Placental epithelial cell (primary cell): ENCODE measurements around the gene HMGN2. TPM values are rescaled to one million over a fixed set of nuclear protein-coding genes. Genes with fewer than 3 reads are reported as not detected.

ENCODE experiments used
- total RNA-seq: library from RNA; depleted of rRNA; stranded (reverse); fragments of >200 nt; gene quantifications from 2 replicates; pipeline ENCODE4 v1.2.3, GENCODE V29; 2012

HMGN2 gene
- total RNA-seq, result 222 and 231 TPM in 2 replicates

DNA sequence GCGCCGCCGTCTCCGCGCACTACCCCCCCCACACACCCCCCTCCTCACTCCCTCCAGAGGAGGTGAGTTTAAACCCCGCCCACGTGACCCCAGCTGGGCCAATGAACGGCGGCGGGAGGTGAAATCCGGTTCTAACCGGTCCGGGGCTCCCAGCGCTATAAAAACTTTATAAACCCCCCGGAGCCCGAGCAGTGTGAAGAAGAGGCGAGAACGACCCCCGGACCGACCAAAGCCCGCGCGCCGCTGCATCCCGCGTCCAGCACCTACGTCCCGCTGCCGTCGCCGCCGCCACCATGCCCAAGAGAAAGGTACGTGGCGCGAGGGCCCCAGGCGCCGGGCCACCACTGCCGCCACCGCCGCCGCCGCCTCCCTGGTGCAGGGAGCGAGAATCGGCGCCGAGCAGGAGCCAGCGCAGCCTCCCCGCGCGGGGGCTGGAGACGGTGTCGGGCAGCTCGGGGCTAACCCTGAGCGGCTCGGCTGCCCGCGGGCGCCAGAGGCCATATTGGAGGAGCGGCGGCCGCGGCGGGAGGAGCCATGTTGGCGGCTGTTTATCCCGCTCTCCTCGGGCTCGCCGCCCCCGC, at the start of gene HMGN2:
HMGN2 (plus strand) TSS at position 121 of the 581 bp plus-strand sequence; CDS start at position 294, 173 bp downstream.

GRCh38 chr1:26431979-26432695, 40.1 kb upstream of the HMGN2 start, which contains the start of gene DHDDS:
Gene DHDDS (plus strand): TSS chr1:26432321. CDS start chr1:26432946, 625 bp downstream.

Other genes starting within 250 kb of the HMGN2 start
- gene CEP85, start 238.2 kb upstream of the HMGN2 start, total RNA-seq, result 9.1 and 15.3 TPM in 2 replicates
- gene SH3BGRL3, start 192.4 kb upstream of the HMGN2 start, total RNA-seq, result 19.6 and 37.8 TPM in 2 replicates
- gene UBXN11, start 165.8 kb upstream of the HMGN2 start, total RNA-seq, result 7.5 and 9.8 TPM in 2 replicates
- gene CD52, start 154.5 kb upstream of the HMGN2 start, total RNA-seq, result not detected in 2 replicates
- 14.5 and 27.8 TPM in 2 replicates for gene CRYBG2, start 118.3 kb upstream of the HMGN2 start, total RNA-seq
- not detected in 2 replicates for gene ZNF683, start 99.7 kb upstream of the HMGN2 start, total RNA-seq
- gene LIN28A, start 61.6 kb upstream of the HMGN2 start, total RNA-seq, result not detected in 2 replicates
- gene DHDDS, start 40.1 kb upstream of the HMGN2 start, total RNA-seq, result 58.1 and 76.8 TPM in 2 replicates
- gene RPS6KA1, start 57.3 kb downstream of the HMGN2 start, total RNA-seq, result 27.9 and 48.9 TPM in 2 replicates
- 48.3 and 56.9 TPM in 2 replicates for gene ARID1A, start 223.6 kb downstream of the HMGN2 start, total RNA-seq